KMS-11 (cell line): ENCODE data around the gene CEP170B.

Experiments
- H2AFZ ChIP-seq: fragments of 200-600 bp; sonication (generic); 2 replicates; pipeline ENCODE4 v1.6.1; 2016; ENCODE audit warnings: antibody characterized with exemption, mixed run types, low read depth
- H3K27ac ChIP-seq: fragments of 200-600 bp; sonication (generic); 2 replicates; pipeline ENCODE4 v1.6.1; 2016; ENCODE audit warnings: mild to moderate bottlenecking, mixed run types
- H3K27me3 ChIP-seq: fragments of 200-600 bp; sonication (generic); 2 replicates; pipeline ENCODE4 v1.6.1; 2017; ENCODE audit warnings: mild to moderate bottlenecking, low read depth, mixed run types, moderate library complexity; ENCODE audit not compliant: insufficient read depth
- H3K36me3 ChIP-seq: fragments of 200-600 bp; sonication (generic); 2 replicates; pipeline ENCODE4 v1.6.1; 2017; ENCODE audit warnings: mild to moderate bottlenecking, mixed run types; ENCODE audit not compliant: insufficient read depth
- H3K4me1 ChIP-seq: fragments of 200-600 bp; sonication (generic); 2 replicates; pipeline ENCODE4 v1.6.1; 2016; ENCODE audit warnings: mild to moderate bottlenecking, low read depth, mixed run types; ENCODE audit not compliant: poor library complexity, severe bottlenecking
- H3K4me2 ChIP-seq: fragments of 200-600 bp; sonication (generic); 2 replicates; pipeline ENCODE4 v1.7.0; 2016; ENCODE audit warnings: mild to moderate bottlenecking, mixed run types
- H3K4me3 ChIP-seq: fragments of 200-600 bp; sonication (generic); IDR thresholded peaks from 2 replicates; pipeline ENCODE4 v1.6.1; 2017; ENCODE audit warnings: low read depth, low read length, mixed read lengths; ENCODE audit not compliant: insufficient read depth
- H3K79me2 ChIP-seq: fragments of 200-600 bp; sonication (generic); 2 replicates; pipeline ENCODE4 v1.6.1; 2016; ENCODE audit warnings: low read depth, mixed run types; ENCODE audit not compliant: insufficient read depth
- H3K9ac ChIP-seq: fragments of 200-600 bp; sonication (generic); 2 replicates; pipeline ENCODE4 v1.6.1; 2016; ENCODE audit warnings: mild to moderate bottlenecking, mixed run types
- H4K20me1 ChIP-seq: fragments of 200-600 bp; sonication (generic); 2 replicates; pipeline ENCODE4 v1.6.1; 2016; ENCODE audit warnings: mild to moderate bottlenecking, mixed run types; ENCODE audit not compliant: insufficient read depth
- CTCF ChIP-seq: fragments of 200-600 bp; sonication (generic); conservative IDR thresholded peaks from 2 replicates; pipeline ENCODE4 v1.6.1; 2017; ENCODE audit warnings: low read depth, mild to moderate bottlenecking, antibody characterized with exemption, low read length, moderate library complexity, mixed read lengths

The CEP170B gene

GRCh38 chr14:104895786-104896661 is 31.0 kb downstream of the CEP170B start:
- Histone ChIP-seq H3K27me3 (no peaks in the 10 kb centered on the region), H3K79me2 (no peaks in the 10 kb centered on the region), H2AFZ (no peak overlapping the region), H3K4me1 (peaks cover 81% of the 10 kb centered on the region), H4K20me1 (no peaks in the 10 kb centered on the region), H3K36me3 (no peaks in the 10 kb centered on the region), H3K27ac (no peak overlapping the region), H3K4me2 (no peak overlapping the region), H3K9ac (no peak overlapping the region), H3K4me3 (no peak overlapping the region)
- TF ChIP-seq CTCF = no peak

- H3K27me3 ChIP-seq = no peaks in the 10 kb centered on the region
- H2AFZ ChIP-seq = no peak overlapping the region
- H3K36me3 ChIP-seq = no peaks in the 10 kb centered on the region
- H4K20me1 ChIP-seq = no peaks in the 10 kb centered on the region
- no peak overlapping the region for H3K4me2 ChIP-seq
- no peak overlapping the region for H3K4me3 ChIP-seq
- H3K79me2 ChIP-seq = no peaks in the 10 kb centered on the region
- H3K9ac ChIP-seq = no peak overlapping the region
- H3K27ac ChIP-seq = no peak overlapping the region
- H3K4me1 ChIP-seq = peaks cover 94% of the 10 kb centered on the region
- TF ChIP-seq CTCF = no peak
Observed at GRCh38 chr14:104897330-104898194, 32.5 kb downstream of the CEP170B start.

- H3K4me2 ChIP-seq = no peak overlapping the region
- H2AFZ ChIP-seq = no peak overlapping the region
- no peak overlapping the region for H3K27ac ChIP-seq
- H3K36me3 ChIP-seq = no peaks in the 10 kb centered on the region
- no peak overlapping the region for H3K4me3 ChIP-seq
- H3K4me1 ChIP-seq = peaks cover 91% of the 10 kb centered on the region
- H3K27me3 ChIP-seq = no peaks in the 10 kb centered on the region
- H3K9ac ChIP-seq = no peak overlapping the region
- no peaks in the 10 kb centered on the region for H3K79me2 ChIP-seq
- no peaks in the 10 kb centered on the region for H4K20me1 ChIP-seq
- no peak for TF ChIP-seq CTCF
Observed at GRCh38 chr14:104898195-104898558, 33.1 kb downstream of the CEP170B start.

GRCh38 chr14:104898870-104899510 is 33.9 kb downstream of the CEP170B start:
- Histone ChIP-seq H3K36me3 (no peaks in the 10 kb centered on the region), H3K79me2 (no peaks in the 10 kb centered on the region), H3K9ac (no peak overlapping the region), H3K4me3 (no peak overlapping the region), H3K27me3 (no peaks in the 10 kb centered on the region), H3K27ac (no peak overlapping the region), H2AFZ (no peak overlapping the region), H3K4me2 (no peak overlapping the region; the same call in 1 of the 2 replicates), H3K4me1 (peaks cover 83% of the 10 kb centered on the region), H4K20me1 (no peaks in the 10 kb centered on the region)
- no peak for TF ChIP-seq CTCF
